ENCODE results near the gene SPOP.
"Not testable (repeated sequence)": the region's sequence is repeated elsewhere in the genome, so short reads cannot be mapped to it uniquely, and the experiment has no call there.

The SPOP gene

GRCh38 chr17:49570540-49571242 is 107.2 kb downstream of the SPOP start:
- no peak for DNase-seq

- not testable (repeated sequence) for DNase-seq
Observed at GRCh38 chr17:49568695-49569047, 109.2 kb downstream of the SPOP start.

GRCh38 chr17:49567871-49568694 is 109.8 kb downstream of the SPOP start:
- DNase-seq: peak; percentile 72 to 95

- DNase-seq: no peak
Observed at GRCh38 chr17:49567104-49567521, 110.8 kb downstream of the SPOP start.

GRCh38 chr17:49566668-49567071 is 111.2 kb downstream of the SPOP start:
- DNase-seq: no peak

GRCh38 chr17:49565948-49566491 is 111.9 kb downstream of the SPOP start:
- DNase-seq: peak; percentile 46 to 71

GRCh38 chr17:49564638-49565037 is 113.3 kb downstream of the SPOP start:
- DNase-seq: no peak

- DNase-seq: peak; percentile 50 to 64
Observed at GRCh38 chr17:49557312-49558024, 120.4 kb downstream of the SPOP start.

GRCh38 chr17:49556223-49556943 is 121.5 kb downstream of the SPOP start:
- peak; percentile 29 to 81 for DNase-seq

GRCh38 chr17:49555495-49556222 is 122.2 kb downstream of the SPOP start:
- no peak for DNase-seq

GRCh38 chr17:49554694-49555494 is 123.0 kb downstream of the SPOP start:
- no peak for DNase-seq

GRCh38 chr17:49553676-49554335 is 124.1 kb downstream of the SPOP start:
- DNase-seq: no peak

GRCh38 chr17:49552070-49552751 is 125.7 kb downstream of the SPOP start:
- DNase-seq: no peak

- no peak for DNase-seq
Observed at GRCh38 chr17:49551221-49552069, 126.5 kb downstream of the SPOP start.

GRCh38 chr17:49550764-49551163 is 127.1 kb downstream of the SPOP start:
- not testable (repeated sequence) for DNase-seq

- no peak for DNase-seq
Observed at GRCh38 chr17:49549691-49550678, 127.9 kb downstream of the SPOP start.

- no peak for DNase-seq
Observed at GRCh38 chr17:49549311-49549605, 128.6 kb downstream of the SPOP start.

All from inflammatory macrophage treated with lipopolysaccharide for 1 hour (primary cell).